NCI-H2029 (cell line): ENCODE measurements around the gene HNRNPLL.
"Not testable (repeated sequence)": the region's sequence is repeated elsewhere in the genome, so short reads cannot be mapped to it uniquely, and the experiment has no call there.

Experiments used
- DNase-seq: peaks from one replicate; lab custom pipeline; 2025; lab: John Stamatoyannopoulos, UW

HNRNPLL gene

GRCh38 chr2:38602732-38603401, at the start of gene HNRNPLL:
Gene HNRNPLL, minus strand, starts transcription at chr2:38602928. Its CDS starts 302 bp downstream, at chr2:38602626.
- DNase-seq = peak; percentile 90

- no peak for DNase-seq
Measured at GRCh38 chr2:38650717-38651116, 48.0 kb upstream of the HNRNPLL start.

- DNase-seq = no peak
Measured at GRCh38 chr2:38650012-38650411, 47.3 kb upstream of the HNRNPLL start.

GRCh38 chr2:38649176-38649728, 46.5 kb upstream of the HNRNPLL start:
- DNase-seq = no peak

- no peak for DNase-seq
Measured at GRCh38 chr2:38648107-38648761, 45.5 kb upstream of the HNRNPLL start.

GRCh38 chr2:38643683-38644511, 41.2 kb upstream of the HNRNPLL start:
- not testable (repeated sequence) for DNase-seq

- no peak for DNase-seq
Measured at GRCh38 chr2:38643021-38643671, 40.4 kb upstream of the HNRNPLL start.

- DNase-seq = not testable (repeated sequence)
Measured at GRCh38 chr2:38642373-38643017, 39.8 kb upstream of the HNRNPLL start.

- DNase-seq = no peak
Measured at GRCh38 chr2:38636069-38636468, 33.3 kb upstream of the HNRNPLL start.

GRCh38 chr2:38635139-38635538, 32.4 kb upstream of the HNRNPLL start:
- no peak for DNase-seq

- DNase-seq = no peak
Measured at GRCh38 chr2:38634684-38635083, 32.0 kb upstream of the HNRNPLL start.

- DNase-seq = no peak
Measured at GRCh38 chr2:38633895-38634294, 31.2 kb upstream of the HNRNPLL start.

GRCh38 chr2:38632980-38633379, 30.3 kb upstream of the HNRNPLL start:
- DNase-seq = no peak

GRCh38 chr2:38631976-38632375, 29.2 kb upstream of the HNRNPLL start:
- DNase-seq = no peak

GRCh38 chr2:38629684-38630083, 27.0 kb upstream of the HNRNPLL start:
- DNase-seq = no peak

- DNase-seq = no peak
Measured at GRCh38 chr2:38627391-38627790, 24.7 kb upstream of the HNRNPLL start.

- DNase-seq = no peak
Measured at GRCh38 chr2:38626326-38627035, 23.8 kb upstream of the HNRNPLL start.

- no peak for DNase-seq
Measured at GRCh38 chr2:38622210-38622609, 19.5 kb upstream of the HNRNPLL start.

- DNase-seq = no peak
Measured at GRCh38 chr2:38621018-38621417, 18.3 kb upstream of the HNRNPLL start.

- DNase-seq = peak; percentile 46
Measured at GRCh38 chr2:38620282-38620977, 17.7 kb upstream of the HNRNPLL start.
